Inflammatory macrophage treated with lipopolysaccharide for 1 hour (primary cell): ENCODE results near the gene TMPRSS9.

Experiments
- DNase-seq, 2 donors: peaks; one replicate each; pipeline ENCODE4 v3.0.0-alpha.2; 2020 to 2022

Gene TMPRSS9

GRCh38 chr19:2424686-2425621 is 64.9 kb downstream of the TMPRSS9 start:
- no peak for DNase-seq

GRCh38 chr19:2425622-2426581 is 65.8 kb downstream of the TMPRSS9 start:
- DNase-seq = no peak

DNA sequence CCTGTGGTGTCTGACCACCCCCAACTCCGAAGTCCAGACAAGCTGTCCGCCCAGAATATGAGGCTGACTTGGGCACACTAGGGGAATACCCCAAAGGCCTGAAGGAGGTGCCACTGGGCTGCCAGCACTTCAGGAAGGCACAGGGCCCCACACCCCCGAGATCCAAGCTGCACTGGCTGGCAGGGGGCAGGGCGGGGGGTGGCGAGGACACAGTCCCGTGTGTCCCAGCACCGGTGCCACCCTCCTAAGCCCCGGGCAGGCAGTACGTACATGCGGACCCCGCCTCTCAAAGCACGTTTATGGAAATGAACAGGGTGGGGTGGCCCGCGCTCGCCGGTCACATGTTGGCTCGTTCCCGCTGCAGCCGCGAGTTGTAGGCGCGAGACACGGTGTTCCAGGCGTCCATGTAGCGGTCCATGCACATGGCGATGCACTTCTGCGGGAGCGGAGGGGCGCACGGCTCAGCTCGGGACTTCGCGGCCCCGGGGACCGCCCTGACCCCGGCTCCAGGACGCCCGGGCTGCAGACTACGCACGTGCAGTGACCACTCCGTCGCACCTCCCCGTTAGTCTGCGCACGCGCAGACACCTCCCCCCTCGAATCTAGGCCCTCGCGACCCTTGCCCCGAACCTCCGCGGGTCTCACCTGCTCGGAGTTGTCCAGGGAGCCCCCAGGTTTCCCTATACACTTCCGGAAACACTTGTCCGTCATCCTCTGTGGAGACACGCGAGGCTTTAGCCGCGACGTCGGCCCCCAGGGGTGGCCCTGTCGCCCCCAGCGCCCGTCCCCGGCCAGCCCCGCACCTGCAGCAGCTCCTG is 66.8 kb downstream of the TMPRSS9 start:
- DNase-seq = peak in 1 of 2 donors; percentile 11

GRCh38 chr19:2427429-2428320 is 67.6 kb downstream of the TMPRSS9 start, which contains the start of gene TIMM13:
Gene TIMM13 (minus strand): TSS chr19:2427586. CDS start chr19:2427533, 53 bp downstream.
- DNase-seq = peak; percentile 90 to 97

GRCh38 chr19:2428321-2428690 is 68.2 kb downstream of the TMPRSS9 start:
- no peak for DNase-seq

DNA sequence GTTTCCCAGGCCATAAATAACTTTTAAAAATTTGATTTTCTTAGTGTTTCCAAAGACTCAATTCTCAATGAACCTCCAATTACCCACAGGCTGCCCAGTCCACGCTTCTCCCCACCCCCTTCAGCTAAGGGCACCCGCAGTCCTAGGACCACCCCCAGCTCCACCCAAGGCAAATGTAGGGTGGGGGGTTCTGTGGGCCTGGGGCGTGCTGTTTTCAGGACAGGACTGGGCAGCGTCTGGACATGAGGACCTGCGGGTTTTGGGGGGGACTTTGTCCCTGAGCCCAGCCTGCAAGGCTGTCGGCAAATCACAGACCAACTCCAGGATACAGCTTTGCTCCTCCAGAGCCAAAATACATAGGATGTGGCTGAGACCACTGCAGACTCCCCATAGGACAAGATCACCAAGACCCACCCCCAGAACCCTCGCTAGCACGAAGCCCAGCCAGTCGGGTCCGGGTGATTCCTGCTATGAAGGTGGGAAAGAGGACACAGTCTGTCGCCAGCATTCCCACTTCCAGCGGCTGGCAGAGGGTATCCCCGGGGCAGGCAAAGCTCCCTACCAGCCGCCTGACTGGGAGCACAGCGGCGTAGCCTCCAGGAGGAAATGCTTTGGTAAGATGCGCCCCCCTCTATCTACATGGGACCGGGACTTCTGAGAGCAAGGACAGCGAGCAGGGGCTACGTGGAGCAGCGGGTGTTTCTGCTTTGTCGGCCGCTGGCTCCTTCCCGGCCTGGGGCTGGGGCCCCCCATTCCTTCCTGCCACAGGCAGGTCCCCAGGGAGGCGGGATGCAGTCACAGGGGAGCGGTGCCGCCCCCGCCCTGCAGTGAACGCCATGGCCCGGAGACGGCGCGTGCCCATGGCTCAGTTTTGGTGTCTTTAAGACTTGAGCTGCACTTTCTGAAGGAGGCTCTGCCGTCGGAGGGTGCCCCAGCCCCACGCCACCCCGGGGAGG is 69.0 kb downstream of the TMPRSS9 start:
- DNase-seq = no peak

- no peak for DNase-seq
These were observed 70.0 kb downstream of the TMPRSS9 start for GRCh38 chr19:2429917-2430535.

DNA sequence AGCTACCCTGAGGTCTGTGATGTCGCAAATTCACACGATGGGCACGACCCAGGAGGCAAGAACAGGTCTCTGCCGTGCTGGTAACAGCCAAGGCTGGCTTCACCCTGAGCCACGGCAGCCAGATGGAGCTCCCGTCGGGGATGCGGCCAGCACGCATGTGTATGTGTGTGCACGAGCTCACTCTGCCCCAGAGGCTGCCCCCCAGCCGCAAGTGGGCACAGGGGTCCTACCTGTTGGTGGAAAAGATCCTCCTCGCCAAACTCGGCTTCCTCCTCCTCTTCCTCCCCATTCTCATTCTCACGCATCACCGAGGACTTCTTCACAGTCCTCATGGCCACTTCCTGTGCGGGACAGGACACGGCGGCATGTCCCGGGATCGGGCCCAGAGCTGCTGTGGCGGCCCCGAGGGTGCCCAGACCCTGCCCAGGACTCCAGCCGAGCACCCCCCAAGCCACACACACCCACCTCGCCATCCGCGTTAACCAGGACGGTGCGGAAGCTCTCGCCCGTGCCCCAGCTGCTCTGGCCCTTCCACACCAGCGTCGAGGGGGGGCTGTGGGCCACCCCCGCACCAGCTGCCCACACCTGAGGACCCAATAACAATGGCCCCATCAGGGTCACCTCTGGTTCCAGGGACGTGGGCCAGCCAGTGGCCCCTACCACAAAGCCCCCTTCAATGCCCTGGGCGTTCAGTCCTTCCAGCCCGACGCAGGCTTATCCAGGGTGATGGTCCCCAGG is 71.4 kb downstream of the TMPRSS9 start:
- no peak for DNase-seq

GRCh38 chr19:2432131-2432848 is 72.2 kb downstream of the TMPRSS9 start:
- DNase-seq = no peak

DNA sequence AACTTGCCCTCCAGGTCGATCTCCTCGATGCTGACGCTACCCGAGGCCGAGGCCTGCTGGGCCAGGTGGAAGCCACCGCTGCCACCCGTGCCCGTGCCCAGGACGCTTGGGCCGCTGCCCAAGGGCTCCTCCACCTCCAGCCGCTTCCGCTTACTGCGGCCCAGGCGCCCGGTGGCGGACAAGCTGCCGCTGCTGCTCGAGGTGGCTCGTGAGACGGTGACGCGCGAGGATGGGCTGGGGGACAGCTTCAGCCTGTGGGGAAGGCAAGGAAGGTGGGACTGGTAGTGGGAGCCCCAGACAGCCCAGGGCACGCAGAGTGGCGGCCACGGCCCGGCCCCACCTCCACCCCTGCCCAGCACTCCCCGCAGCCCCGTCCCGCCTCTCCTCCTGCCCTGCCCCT is 73.8 kb downstream of the TMPRSS9 start:
- no peak for DNase-seq

- DNase-seq = no peak
These were observed 74.2 kb downstream of the TMPRSS9 start for GRCh38 chr19:2434267-2434666.

- DNase-seq = no peak
These were observed 74.7 kb downstream of the TMPRSS9 start for GRCh38 chr19:2434721-2435265.

- no peak for DNase-seq
These were observed 76.3 kb downstream of the TMPRSS9 start for GRCh38 chr19:2436384-2436783.

- no peak for DNase-seq
These were observed 76.9 kb downstream of the TMPRSS9 start for GRCh38 chr19:2436926-2437325.

DNA sequence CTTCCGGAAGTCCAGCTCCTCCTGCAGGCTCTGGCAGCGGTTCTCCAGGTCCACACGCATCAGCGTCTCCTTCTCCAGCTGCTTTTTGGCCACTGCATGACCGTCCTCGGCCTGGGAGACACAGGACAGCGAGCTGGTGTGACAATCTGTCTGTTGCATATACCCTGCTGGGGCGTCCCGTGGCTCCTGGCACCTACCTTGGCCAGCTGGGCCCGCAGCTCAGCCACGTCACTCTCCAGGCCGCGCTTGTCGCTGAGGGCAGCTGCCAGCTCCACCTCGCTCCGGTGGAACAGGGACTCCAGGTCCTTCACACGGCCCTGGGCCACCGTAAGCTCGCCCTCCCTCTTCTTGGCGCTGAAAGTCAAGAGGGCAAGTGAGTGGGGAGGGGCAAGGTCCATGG is 78.1 kb downstream of the TMPRSS9 start:
- DNase-seq = no peak

GRCh38 chr19:2440515-2440914 is 80.5 kb downstream of the TMPRSS9 start:
- DNase-seq = no peak

GRCh38 chr19:2441096-2441752 is 81.2 kb downstream of the TMPRSS9 start:
- DNase-seq = no peak
